ENCODE results near the gene SEZ6.
A peak's percentile ranks its signal among the peaks of the same experiment; 100 is the strongest.

- TF ChIP-seq CTCF (IDR thresholded peaks at IDR 0.05; ENCODE audit: borderline replicate concordance, extremely low read depth, low read length, poor library complexity, severe bottlenecking): peak; percentile 50
- no peak for TF ChIP-seq EZH2 (IDR thresholded peaks at IDR 0.05; ENCODE audit: borderline replicate concordance, low read depth, low read length, severe bottlenecking)
Observed at GRCh38 chr17:28912281-28912937, 93.4 kb downstream of the SEZ6 start.
